ENCODE data around the gene NOL4L.

Gene NOL4L

GRCh38 chr20:32573167-32573851 lies 11.8 kb downstream of the NOL4L start:
- Histone ChIP-seq H3K27ac (replicated peaks) (no peak overlapping the region), H3K4me3 (replicated peaks; ENCODE audit: insufficient read depth, low read length) (no peak overlapping the region), H3K27me3 (ENCODE audit: insufficient read depth, poor library complexity, severe bottlenecking) (no peaks in the 10 kb centered on the region)
- no peak for TF ChIP-seq CTCF (IDR thresholded peaks at IDR 0.05; ENCODE audit: insufficient read depth, low read length)
- TF ChIP-seq, protein P1, sequence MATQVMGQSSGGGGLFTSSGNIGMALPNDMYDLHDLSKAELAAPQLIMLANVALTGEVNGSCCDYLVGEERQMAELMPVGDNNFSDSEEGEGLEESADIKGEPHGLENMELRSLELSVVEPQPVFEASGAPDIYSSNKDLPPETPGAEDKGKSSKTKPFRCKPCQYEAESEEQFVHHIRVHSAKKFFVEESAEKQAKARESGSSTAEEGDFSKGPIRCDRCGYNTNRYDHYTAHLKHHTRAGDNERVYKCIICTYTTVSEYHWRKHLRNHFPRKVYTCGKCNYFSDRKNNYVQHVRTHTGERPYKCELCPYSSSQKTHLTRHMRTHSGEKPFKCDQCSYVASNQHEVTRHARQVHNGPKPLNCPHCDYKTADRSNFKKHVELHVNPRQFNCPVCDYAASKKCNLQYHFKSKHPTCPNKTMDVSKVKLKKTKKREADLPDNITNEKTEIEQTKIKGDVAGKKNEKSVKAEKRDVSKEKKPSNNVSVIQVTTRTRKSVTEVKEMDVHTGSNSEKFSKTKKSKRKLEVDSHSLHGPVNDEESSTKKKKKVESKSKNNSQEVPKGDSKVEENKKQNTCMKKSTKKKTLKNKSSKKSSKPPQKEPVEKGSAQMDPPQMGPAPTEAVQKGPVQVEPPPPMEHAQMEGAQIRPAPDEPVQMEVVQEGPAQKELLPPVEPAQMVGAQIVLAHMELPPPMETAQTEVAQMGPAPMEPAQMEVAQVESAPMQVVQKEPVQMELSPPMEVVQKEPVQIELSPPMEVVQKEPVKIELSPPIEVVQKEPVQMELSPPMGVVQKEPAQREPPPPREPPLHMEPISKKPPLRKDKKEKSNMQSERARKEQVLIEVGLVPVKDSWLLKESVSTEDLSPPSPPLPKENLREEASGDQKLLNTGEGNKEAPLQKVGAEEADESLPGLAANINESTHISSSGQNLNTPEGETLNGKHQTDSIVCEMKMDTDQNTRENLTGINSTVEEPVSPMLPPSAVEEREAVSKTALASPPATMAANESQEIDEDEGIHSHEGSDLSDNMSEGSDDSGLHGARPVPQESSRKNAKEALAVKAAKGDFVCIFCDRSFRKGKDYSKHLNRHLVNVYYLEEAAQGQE (IDR thresholded peaks at IDR 0.05; ENCODE audit: insufficient replicate concordance, low read depth): no peak
- TF ChIP-seq POLR2AphosphoS5 (IDR thresholded peaks at IDR 0.05; ENCODE audit: low read depth): no peak
- TF ChIP-seq SPI1 (IDR thresholded peaks at IDR 0.05; ENCODE audit: borderline replicate concordance, low read depth): no peak
- TF ChIP-seq GABPA (IDR thresholded peaks at IDR 0.05; ENCODE audit: low read depth): no peak
- no peak for DNase-seq (ENCODE audit: low read depth in 1 of 2, low spot score in 1 of 2)

DNA sequence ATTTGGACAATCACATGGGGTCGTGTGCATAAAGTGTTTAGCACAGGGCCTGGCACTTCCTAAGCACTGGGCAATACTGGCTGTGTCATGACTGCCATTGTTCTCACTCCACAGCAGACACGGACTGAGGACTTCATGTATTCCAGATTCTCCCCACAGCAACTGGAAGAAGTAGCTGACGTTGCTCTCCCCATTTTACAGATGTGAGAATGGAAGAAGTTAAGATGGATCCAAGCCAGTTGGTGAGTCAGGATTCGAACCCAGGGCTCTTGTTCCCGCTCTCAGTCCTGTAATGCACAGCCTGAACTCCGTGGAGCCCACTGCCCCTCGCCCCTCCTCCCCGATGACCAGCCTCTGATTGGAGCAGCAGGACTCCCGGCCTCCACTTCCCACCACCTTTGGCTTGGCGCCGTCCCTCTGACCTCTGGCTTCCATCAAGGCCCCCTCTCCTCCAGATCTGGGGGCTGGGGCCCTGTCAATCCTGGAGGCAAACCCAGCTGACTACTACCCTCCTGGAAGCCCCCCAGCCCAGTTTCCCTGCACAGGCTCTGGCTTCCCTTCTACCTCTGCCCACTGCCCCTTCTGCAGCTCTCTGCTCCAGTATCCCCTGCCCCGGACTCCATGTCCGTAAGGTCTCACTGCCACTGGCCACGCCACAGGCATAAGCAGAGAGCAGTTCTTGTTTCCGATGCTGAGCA lies 12.7 kb downstream of the NOL4L start:
- H3K4me3 ChIP-seq (replicated peaks; ENCODE audit: insufficient read depth, low read length): no peak overlapping the region
- H3K27me3 ChIP-seq (ENCODE audit: insufficient read depth, poor library complexity, severe bottlenecking): no peaks in the 10 kb centered on the region
- DNase-seq (ENCODE audit: low read depth in 1 of 2, low spot score in 1 of 2): no peak
- TF ChIP-seq SPI1 (IDR thresholded peaks at IDR 0.05; ENCODE audit: borderline replicate concordance, low read depth) (no peak), CTCF (IDR thresholded peaks at IDR 0.05; ENCODE audit: insufficient read depth, low read length) (no peak), GABPA (IDR thresholded peaks at IDR 0.05; ENCODE audit: low read depth) (no peak), POLR2AphosphoS5 (IDR thresholded peaks at IDR 0.05; ENCODE audit: low read depth) (no peak)
- TF ChIP-seq, protein P1 (IDR thresholded peaks at IDR 0.05; ENCODE audit: insufficient replicate concordance, low read depth): no peak
- H3K27ac ChIP-seq (replicated peaks): no peak overlapping the region

- TF ChIP-seq CTCF (IDR thresholded peaks at IDR 0.05; ENCODE audit: insufficient read depth, low read length): no peak
- no peak for TF ChIP-seq GABPA (IDR thresholded peaks at IDR 0.05; ENCODE audit: low read depth)
- TF ChIP-seq SPI1 (IDR thresholded peaks at IDR 0.05; ENCODE audit: borderline replicate concordance, low read depth): no peak
- TF ChIP-seq POLR2AphosphoS5 (IDR thresholded peaks at IDR 0.05; ENCODE audit: low read depth): no peak
- TF ChIP-seq, protein P1 (IDR thresholded peaks at IDR 0.05; ENCODE audit: insufficient replicate concordance, low read depth): no peak
- H3K27me3 ChIP-seq (ENCODE audit: insufficient read depth, poor library complexity, severe bottlenecking): no peaks in the 10 kb centered on the region
- H3K27ac ChIP-seq (replicated peaks): no peak overlapping the region
- H3K4me3 ChIP-seq (replicated peaks; ENCODE audit: insufficient read depth, low read length): no peak overlapping the region
- DNase-seq (ENCODE audit: low read depth in 1 of 2, low spot score in 1 of 2): no peak
These were observed 13.6 kb downstream of the NOL4L start for GRCh38 chr20:32571566-32571965.

All from HL-60 (cell line).